ENCODE measurements around the gene HES1. TPM values are rescaled to one million over a fixed set of nuclear protein-coding genes. Genes with fewer than 3 reads are reported as not detected.

HES1 gene
- total and polyA plus RNA-seq, 10 of the 15 experiments (the other 5 are each of a cell fraction or from before 2014, with no cell fraction given), result 0.46 to 5.3 (median 2.3) TPM

GRCh38 chr3:194102436-194102835 is 33.5 kb upstream of the HES1 start:
- DNase-seq (ENCODE audit: low read depth, low spot score), result peak; percentile 17
- intact Hi-C loops (cut with micrococcal nuclease; ENCODE audit: unreplicated experiment), result no loop called here
- Histone ChIP-seq H3K9ac (ENCODE audit: control insufficient read depth, insufficient read depth, low read length) (no peak overlapping the region), H2AFZ (ENCODE audit: control insufficient read depth, low read depth, low read length) (no peak overlapping the region), H3K4me2 (ENCODE audit: control insufficient read depth, insufficient read depth) (no peak overlapping the region), H4K20me1 (ENCODE audit: control insufficient read depth, insufficient read depth) (peaks cover 2% of the 10 kb centered on the region; the same call in 1 of the 2 replicates), H3K4me3 (no peak overlapping the region), H3K9me3 (replicated peaks; ENCODE audit: control insufficient read depth, insufficient read depth, low read length) (no peaks in the 10 kb centered on the region), H3K27me3 (replicated peaks in 1 of 2; ENCODE audit: control insufficient read depth in 2 of 2, insufficient read depth in 2 of 2, low read length in 1 of 2) (peaks cover 3 to 13% of the 10 kb centered on the region in 2 experiments), H3K36me3 (ENCODE audit: control insufficient read depth in 2 of 2, insufficient read depth in 2 of 2, low read length in 1 of 2) (no peaks in the 10 kb centered on the region), H3K27ac (ENCODE audit: control insufficient read depth, insufficient read depth) (no peak overlapping the region), H3K79me2 (ENCODE audit: control insufficient read depth, insufficient read depth, low read length) (no peaks in the 10 kb centered on the region), H3K4me1 (ENCODE audit: control insufficient read depth, insufficient read depth, low read length) (peaks cover 43% of the 10 kb centered on the region)
- ChIA-PET RAD21 (ENCODE audit: unreplicated experiment) (no interaction called here), SMC1A (ENCODE audit: uncharacterized antibody, unreplicated experiment) (interaction anchor here (1.0 to 2.3 kb wide), 3 partner anchors 10 to 213 kb away, joined by 3 to 7 read pairs (median 4); no protein-coding TSS in a partner anchor), POLR2A (no interaction called here), CTCF (interaction anchor here (1.3 kb wide), 1 partner anchor 28 kb away, joined by 7 read pairs; no protein-coding TSS in a partner anchor)
- in situ Hi-C loops (cut with MboI), result no loop called here
- WGBS (ENCODE audit: insufficient coverage, insufficient replicate concordance, low lambda C conversion rate, missing lambda C conversion rate), result 0% methylated on average over 5 of the region's 5 CpGs
- FAIRE-seq, result no peak
- no TSS peak for BruUV-seq (replicated peaks)
- peak; percentile 15 for ATAC-seq
- TF ChIP-seq RUNX3 (IDR thresholded peaks at IDR 0.05; ENCODE audit: low read length), result peak; percentile 49; the same call in 1 of the 2 replicates
- TF ChIP-seq WRNIP1 (IDR thresholded peaks at IDR 0.05; ENCODE audit: borderline replicate concordance, low read depth, low read length), result no peak
- 0 out of 2 replicates have a peak, but pooled peaks have one; percentile 35 for TF ChIP-seq TCF3 (IDR thresholded peaks at IDR 0.05; ENCODE audit: borderline replicate concordance, insufficient read depth, low read depth, low read length)
- TF ChIP-seq SREBF2 (IDR thresholded peaks at IDR 0.05; ENCODE audit: low read length), result no peak
- no peak for TF ChIP-seq BMI1 (IDR thresholded peaks at IDR 0.05; ENCODE audit: borderline replicate concordance)
- TF ChIP-seq SIX5 (IDR thresholded peaks at IDR 0.05; ENCODE audit: low read depth, low read length, severe bottlenecking), result no peak

GRCh38 chr3:194103505-194103904 is 32.4 kb upstream of the HES1 start:
- TF ChIP-seq CHD4 (IDR thresholded peaks at IDR 0.05) (no peak), RFX5 (IDR thresholded peaks at IDR 0.05; ENCODE audit: low read depth, low read length) (no peak), RUNX3 (IDR thresholded peaks at IDR 0.05; ENCODE audit: low read length) (peak; percentile 51), ZNF24 (IDR thresholded peaks at IDR 0.05) (no peak), SMC3 (IDR thresholded peaks at IDR 0.05; ENCODE audit: borderline replicate concordance, low read length) (no peak), TCF3 (IDR thresholded peaks at IDR 0.05; ENCODE audit: borderline replicate concordance, insufficient read depth, low read depth, low read length) (peak; percentile 33; the same call in 1 of the 2 replicates), SUZ12 (IDR thresholded peaks at IDR 0.05; ENCODE audit: unreplicated experiment) (no peak), NFIC (IDR thresholded peaks at IDR 0.05; ENCODE audit: low read depth, low read length) (0 out of 2 replicates have a peak, but pooled peaks have one; percentile 10), EGR1 (IDR thresholded peaks at IDR 0.05; ENCODE audit: borderline replicate concordance in 1 of 2, low read depth in 2 of 2, low read length in 2 of 2) (no peak), CEBPZ (IDR thresholded peaks at IDR 0.05; ENCODE audit: low read depth, low read length) (no peak), NR2F1 (conservative IDR thresholded peaks at IDR 0.05) (no peak)
- Histone ChIP-seq H2AFZ (ENCODE audit: control insufficient read depth, low read depth, low read length) (no peak overlapping the region), H3K79me2 (ENCODE audit: control insufficient read depth, insufficient read depth, low read length) (no peaks in the 10 kb centered on the region), H3K4me1 (ENCODE audit: control insufficient read depth, insufficient read depth, low read length) (peaks cover 43% of the 10 kb centered on the region), H3K9me3 (replicated peaks; ENCODE audit: control insufficient read depth, insufficient read depth, low read length) (no peaks in the 10 kb centered on the region), H3K4me3 (no peak overlapping the region), H3K9ac (ENCODE audit: control insufficient read depth, insufficient read depth, low read length) (no peak overlapping the region), H3K27ac (ENCODE audit: control insufficient read depth, insufficient read depth) (no peak overlapping the region), H3K27me3 (replicated peaks in 1 of 2; ENCODE audit: control insufficient read depth in 2 of 2, insufficient read depth in 2 of 2, low read length in 1 of 2) (peaks cover 2 to 13% of the 10 kb centered on the region in 2 experiments), H3K4me2 (ENCODE audit: control insufficient read depth, insufficient read depth) (0 out of 2 replicates have a peak overlapping the region, but pooled peaks have one; percentile 25), H3K36me3 (ENCODE audit: control insufficient read depth in 2 of 2, insufficient read depth in 2 of 2, low read length in 1 of 2) (no peaks in the 10 kb centered on the region), H4K20me1 (ENCODE audit: control insufficient read depth, insufficient read depth) (no peaks in the 10 kb centered on the region)
- intact Hi-C loops (cut with micrococcal nuclease; ENCODE audit: unreplicated experiment) (no loop called here), in situ Hi-C loops (cut with MboI) (no loop called here)
- no TSS peak for BruUV-seq (replicated peaks)
- SMC1A ChIA-PET (ENCODE audit: uncharacterized antibody, unreplicated experiment), result interaction anchor here (1.2 to 1.9 kb wide), 2 partner anchors 33 to 45 kb away, joined by 4 read pairs; no protein-coding TSS in a partner anchor
- RAD21 ChIA-PET (ENCODE audit: unreplicated experiment), result interaction anchor here (1.7 kb wide), 1 partner anchor 28 kb away, joined by 15 read pairs; no protein-coding TSS in a partner anchor
- WGBS (ENCODE audit: insufficient coverage, insufficient replicate concordance, low lambda C conversion rate, missing lambda C conversion rate), result 6% methylated on average over 7 of the region's 7 CpGs
- CTCF ChIA-PET, result interaction anchor here (1.3 kb wide), 1 partner anchor 27 kb away, joined by 7 read pairs; no protein-coding TSS in a partner anchor
- no peak for DNase-seq (ENCODE audit: low read depth, low spot score)
- ATAC-seq, result peak; percentile 9; the same call in 1 of the 3 replicates
- FAIRE-seq, result no peak
- POLR2A ChIA-PET, result interaction anchor here (0.6 kb wide), 1 partner anchor 26 kb away, joined by 4 read pairs; no protein-coding TSS in a partner anchor

All from GM12878 (cell line).